ENCODE data around the gene NANOGP8.

NANOGP8 gene

DNA sequence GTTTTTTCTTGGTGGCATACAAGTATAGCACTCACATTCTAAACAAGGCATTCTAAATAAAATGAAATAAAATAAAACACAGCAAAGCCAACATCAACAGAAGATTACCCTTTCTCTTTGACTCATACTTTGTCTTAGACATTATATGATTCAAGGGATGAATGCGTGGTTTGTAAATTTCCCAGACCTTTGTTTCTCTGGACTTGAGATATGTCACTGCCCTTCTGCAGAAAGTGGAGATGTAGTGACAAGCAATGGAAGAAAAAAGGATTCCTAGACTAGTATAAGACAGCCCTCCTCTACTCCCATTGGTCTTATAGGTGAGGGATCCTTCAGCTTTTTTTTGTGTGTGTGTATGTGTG, 22.4 kb downstream of the NANOGP8 start:
- DNase-seq (ENCODE audit: low read depth in 1 of 2, low spot score in 1 of 2), result no peak
- Histone ChIP-seq H3K4me3 (replicated peaks; ENCODE audit: insufficient read depth, low read length) (no peak overlapping the region), H3K27ac (replicated peaks) (no peak overlapping the region)

DNA sequence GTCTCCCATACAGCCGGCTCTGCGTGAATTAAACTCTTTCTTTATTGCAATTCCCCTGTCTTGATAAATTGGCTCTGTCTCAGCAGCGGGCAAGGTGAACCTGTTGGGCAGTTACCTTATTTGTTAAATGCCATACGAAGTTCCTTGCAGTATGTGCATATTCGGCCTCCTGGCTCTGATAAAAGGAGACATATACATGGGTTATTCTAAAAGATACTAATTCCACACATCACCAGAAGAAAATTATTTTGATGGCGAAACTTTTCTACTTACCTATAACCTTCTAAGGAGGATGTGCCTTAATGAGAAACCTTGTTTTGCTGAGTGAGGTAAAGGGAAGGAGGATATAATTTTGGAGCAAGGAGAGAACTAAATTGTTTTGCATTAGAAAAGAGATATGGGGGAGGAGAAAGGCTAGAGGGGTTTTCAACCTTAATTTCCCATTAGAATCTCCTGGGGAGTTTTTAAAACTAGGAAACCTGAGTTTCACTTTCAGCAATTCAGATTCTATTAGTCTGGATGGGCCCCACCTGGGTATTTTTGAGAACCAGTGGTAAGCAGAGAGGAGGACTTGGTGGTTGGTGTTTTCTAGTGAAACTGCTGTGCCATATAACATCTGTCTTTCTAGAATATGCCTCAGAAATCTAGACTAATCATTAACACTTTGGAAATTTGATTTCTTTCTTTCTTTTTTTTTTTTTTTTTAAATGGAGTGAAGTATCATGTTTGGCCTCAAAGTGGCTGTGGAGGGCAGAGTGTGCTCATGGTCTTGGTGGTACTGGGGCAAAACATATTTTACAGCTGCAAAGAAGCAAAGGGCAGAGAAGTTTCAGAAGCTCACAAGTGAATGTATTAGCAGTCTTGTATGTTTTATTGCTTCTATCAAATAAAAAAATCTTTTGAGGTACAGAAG, 23.0 kb downstream of the NANOGP8 start:
- Histone ChIP-seq H3K4me3 (replicated peaks; ENCODE audit: insufficient read depth, low read length) (no peak overlapping the region), H3K27ac (replicated peaks) (no peak overlapping the region), H3K27me3 (ENCODE audit: insufficient read depth, poor library complexity, severe bottlenecking) (no peaks in the 10 kb centered on the region)
- no peak for TF ChIP-seq SPI1 (IDR thresholded peaks at IDR 0.05; ENCODE audit: borderline replicate concordance, low read depth)
- no peak for TF ChIP-seq POLR2AphosphoS5 (IDR thresholded peaks at IDR 0.05; ENCODE audit: low read depth)
- TF ChIP-seq, protein P1, sequence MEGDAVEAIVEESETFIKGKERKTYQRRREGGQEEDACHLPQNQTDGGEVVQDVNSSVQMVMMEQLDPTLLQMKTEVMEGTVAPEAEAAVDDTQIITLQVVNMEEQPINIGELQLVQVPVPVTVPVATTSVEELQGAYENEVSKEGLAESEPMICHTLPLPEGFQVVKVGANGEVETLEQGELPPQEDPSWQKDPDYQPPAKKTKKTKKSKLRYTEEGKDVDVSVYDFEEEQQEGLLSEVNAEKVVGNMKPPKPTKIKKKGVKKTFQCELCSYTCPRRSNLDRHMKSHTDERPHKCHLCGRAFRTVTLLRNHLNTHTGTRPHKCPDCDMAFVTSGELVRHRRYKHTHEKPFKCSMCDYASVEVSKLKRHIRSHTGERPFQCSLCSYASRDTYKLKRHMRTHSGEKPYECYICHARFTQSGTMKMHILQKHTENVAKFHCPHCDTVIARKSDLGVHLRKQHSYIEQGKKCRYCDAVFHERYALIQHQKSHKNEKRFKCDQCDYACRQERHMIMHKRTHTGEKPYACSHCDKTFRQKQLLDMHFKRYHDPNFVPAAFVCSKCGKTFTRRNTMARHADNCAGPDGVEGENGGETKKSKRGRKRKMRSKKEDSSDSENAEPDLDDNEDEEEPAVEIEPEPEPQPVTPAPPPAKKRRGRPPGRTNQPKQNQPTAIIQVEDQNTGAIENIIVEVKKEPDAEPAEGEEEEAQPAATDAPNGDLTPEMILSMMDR (IDR thresholded peaks at IDR 0.05; ENCODE audit: insufficient read depth, low read length), result no peak
- TF ChIP-seq GABPA (IDR thresholded peaks at IDR 0.05; ENCODE audit: low read depth), result no peak
- TF ChIP-seq, protein P2, sequence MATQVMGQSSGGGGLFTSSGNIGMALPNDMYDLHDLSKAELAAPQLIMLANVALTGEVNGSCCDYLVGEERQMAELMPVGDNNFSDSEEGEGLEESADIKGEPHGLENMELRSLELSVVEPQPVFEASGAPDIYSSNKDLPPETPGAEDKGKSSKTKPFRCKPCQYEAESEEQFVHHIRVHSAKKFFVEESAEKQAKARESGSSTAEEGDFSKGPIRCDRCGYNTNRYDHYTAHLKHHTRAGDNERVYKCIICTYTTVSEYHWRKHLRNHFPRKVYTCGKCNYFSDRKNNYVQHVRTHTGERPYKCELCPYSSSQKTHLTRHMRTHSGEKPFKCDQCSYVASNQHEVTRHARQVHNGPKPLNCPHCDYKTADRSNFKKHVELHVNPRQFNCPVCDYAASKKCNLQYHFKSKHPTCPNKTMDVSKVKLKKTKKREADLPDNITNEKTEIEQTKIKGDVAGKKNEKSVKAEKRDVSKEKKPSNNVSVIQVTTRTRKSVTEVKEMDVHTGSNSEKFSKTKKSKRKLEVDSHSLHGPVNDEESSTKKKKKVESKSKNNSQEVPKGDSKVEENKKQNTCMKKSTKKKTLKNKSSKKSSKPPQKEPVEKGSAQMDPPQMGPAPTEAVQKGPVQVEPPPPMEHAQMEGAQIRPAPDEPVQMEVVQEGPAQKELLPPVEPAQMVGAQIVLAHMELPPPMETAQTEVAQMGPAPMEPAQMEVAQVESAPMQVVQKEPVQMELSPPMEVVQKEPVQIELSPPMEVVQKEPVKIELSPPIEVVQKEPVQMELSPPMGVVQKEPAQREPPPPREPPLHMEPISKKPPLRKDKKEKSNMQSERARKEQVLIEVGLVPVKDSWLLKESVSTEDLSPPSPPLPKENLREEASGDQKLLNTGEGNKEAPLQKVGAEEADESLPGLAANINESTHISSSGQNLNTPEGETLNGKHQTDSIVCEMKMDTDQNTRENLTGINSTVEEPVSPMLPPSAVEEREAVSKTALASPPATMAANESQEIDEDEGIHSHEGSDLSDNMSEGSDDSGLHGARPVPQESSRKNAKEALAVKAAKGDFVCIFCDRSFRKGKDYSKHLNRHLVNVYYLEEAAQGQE (IDR thresholded peaks at IDR 0.05; ENCODE audit: insufficient replicate concordance, low read depth), result no peak
- DNase-seq (ENCODE audit: low read depth in 1 of 2, low spot score in 1 of 2), result no peak

More for the DNA sequence above, 22.4 kb downstream of the NANOGP8 start:
- H3K27me3 ChIP-seq (ENCODE audit: insufficient read depth, poor library complexity, severe bottlenecking), result no peaks in the 10 kb centered on the region
- TF ChIP-seq POLR2AphosphoS5 (IDR thresholded peaks at IDR 0.05; ENCODE audit: low read depth) (no peak), SPI1 (IDR thresholded peaks at IDR 0.05; ENCODE audit: borderline replicate concordance, low read depth) (no peak), GABPA (IDR thresholded peaks at IDR 0.05; ENCODE audit: low read depth) (no peak)
- TF ChIP-seq, protein P2 (IDR thresholded peaks at IDR 0.05; ENCODE audit: insufficient replicate concordance, low read depth), result no peak
- TF ChIP-seq, protein P1 (IDR thresholded peaks at IDR 0.05; ENCODE audit: insufficient read depth, low read length), result no peak

DNA sequence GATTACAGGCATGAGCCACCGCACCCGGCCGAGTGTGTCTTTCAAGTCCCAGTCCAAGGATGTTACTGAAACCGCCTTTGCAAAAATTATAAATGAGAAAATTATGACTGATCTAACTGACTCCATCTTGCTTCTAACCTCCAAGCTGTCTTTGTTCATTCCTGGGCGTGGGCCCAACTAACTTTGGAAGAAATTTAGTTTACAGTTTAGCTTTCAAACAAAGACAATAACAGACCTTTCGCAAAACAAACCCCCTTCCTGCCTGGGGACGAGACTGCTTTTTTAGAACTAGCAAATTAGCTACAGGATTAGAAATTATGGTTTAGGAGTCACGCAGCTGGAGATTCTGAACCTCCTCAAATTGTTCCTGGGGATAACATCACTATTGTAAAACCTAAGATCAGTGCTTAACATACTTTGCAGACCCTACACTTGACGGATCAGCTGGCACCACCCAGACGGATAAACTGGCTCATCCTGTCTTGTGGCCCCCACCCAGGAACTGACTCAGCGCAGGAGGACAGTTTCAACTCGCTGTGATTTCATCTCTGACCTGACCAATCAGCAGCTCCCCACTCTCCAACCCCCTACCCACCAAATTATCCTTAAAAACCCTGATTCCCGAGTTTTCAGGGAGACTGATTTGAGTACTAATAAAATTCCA, 23.8 kb downstream of the NANOGP8 start:
- Histone ChIP-seq H3K27me3 (ENCODE audit: insufficient read depth, poor library complexity, severe bottlenecking) (no peaks in the 10 kb centered on the region), H3K27ac (replicated peaks) (no peak overlapping the region), H3K4me3 (replicated peaks; ENCODE audit: insufficient read depth, low read length) (no peak overlapping the region)
- TF ChIP-seq, protein P1 (IDR thresholded peaks at IDR 0.05; ENCODE audit: insufficient read depth, low read length), result no peak
- TF ChIP-seq GABPA (IDR thresholded peaks at IDR 0.05; ENCODE audit: low read depth), result no peak
- TF ChIP-seq POLR2AphosphoS5 (IDR thresholded peaks at IDR 0.05; ENCODE audit: low read depth), result no peak
- DNase-seq (ENCODE audit: low read depth in 1 of 2, low spot score in 1 of 2), result no peak

Data from HL-60 (cell line).